ENCODE data around the gene FOSB. TPM values are rescaled to one million over a fixed set of nuclear protein-coding genes. Genes with fewer than 3 reads are reported as not detected.

Gene FOSB
- total and polyA plus RNA-seq, 9 of the 15 experiments (the other 6 are each of a cell fraction or from before 2014, with no cell fraction given), result 0.11 to 2.7 (median 0.73) TPM

DNA sequence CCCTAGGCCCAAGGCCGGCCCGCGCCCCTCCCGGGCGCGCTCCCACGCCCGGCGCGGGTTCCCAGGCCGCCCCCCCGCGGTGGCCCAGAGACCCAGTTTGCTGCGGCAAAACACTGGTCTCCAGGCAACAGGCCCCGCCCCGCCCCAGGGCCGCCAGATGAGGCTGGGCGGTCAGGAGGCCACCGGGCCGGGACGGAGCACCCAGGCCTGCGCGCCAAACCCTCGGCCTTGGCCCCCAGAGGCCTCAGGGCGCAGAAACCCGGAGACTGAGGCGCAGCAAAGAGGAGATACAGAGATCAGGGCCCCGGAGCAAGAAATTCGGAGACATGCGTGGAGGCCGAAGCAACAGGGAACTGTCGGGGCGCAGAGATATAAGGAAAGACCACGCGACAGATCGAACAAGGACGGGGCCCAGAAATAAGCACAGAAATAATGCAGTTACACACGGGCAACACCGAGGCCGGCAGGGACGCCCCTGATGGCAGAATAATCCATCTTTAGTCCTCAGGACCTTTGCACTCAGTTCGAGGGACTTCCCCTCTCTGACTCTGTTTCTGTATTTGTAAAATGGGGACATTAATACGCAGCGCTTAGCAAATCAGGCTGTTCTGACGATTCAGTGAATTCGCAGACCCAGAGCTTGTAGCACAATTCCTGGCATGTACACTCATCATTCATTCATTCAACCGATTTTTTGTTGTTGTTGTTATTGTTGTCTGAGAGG is 23.3 kb upstream of the FOSB start (continued):
- TF ChIP-seq SP1 (CRISPR knock-in tag; IDR thresholded peaks at IDR 0.05) (peak; percentile 63), HDAC2 (IDR thresholded peaks at IDR 0.05) (peak; percentile 57; the same call in 1 of the 2 replicates), PKNOX1 (IDR thresholded peaks at IDR 0.05) (no peak), CXXC5 (CRISPR knock-in tag; IDR thresholded peaks at IDR 0.05) (peak; percentile 67), SMAD3 (CRISPR knock-in tag; conservative IDR thresholded peaks at IDR 0.05) (no peak), NFRKB (IDR thresholded peaks at IDR 0.05; ENCODE audit: low read depth) (0 out of 2 replicates have a peak, but pooled peaks have one; percentile 11), NR1H2 (CRISPR knock-in tag; IDR thresholded peaks at IDR 0.05) (no peak), SIN3A (IDR thresholded peaks at IDR 0.05; ENCODE audit: borderline replicate concordance in 2 of 2, control insufficient read depth in 1 of 2, low read depth in 2 of 2, low read length in 2 of 2) (peak in 1 of 2 experiments; percentile 27; a peak in 1 of 4 replicates), DNMT1 (IDR thresholded peaks at IDR 0.05) (no peak), ARID1B (IDR thresholded peaks at IDR 0.05) (peak; percentile 35; the same call in 1 of the 2 replicates), ZNF639 (CRISPR knock-in tag; conservative IDR thresholded peaks at IDR 0.05 in 1 of 2, IDR thresholded peaks at IDR 0.05 in 1 of 2) (no peak), GTF2F1 (IDR thresholded peaks at IDR 0.05; ENCODE audit: low read depth, low read length) (no peak), NUFIP1 (IDR thresholded peaks at IDR 0.05; ENCODE audit: partially characterized antibody) (no peak), ZNF644 (tag; IDR thresholded peaks at IDR 0.05; ENCODE audit: low read depth) (no peak), CCNT2 (IDR thresholded peaks at IDR 0.05; ENCODE audit: borderline replicate concordance, extremely low read depth, insufficient read length, low read depth, low read length) (peak; percentile 98), NCOR1 (IDR thresholded peaks at IDR 0.05) (peak; percentile 60), TBP (optimal IDR thresholded peaks at IDR 0.05; ENCODE audit: low read depth, low read length) (peak; percentile 48), TAF15 (IDR thresholded peaks at IDR 0.05; ENCODE audit: low read depth, low read length) (no peak), HMG20B (CRISPR knock-in tag; IDR thresholded peaks at IDR 0.05) (no peak), POLR2G (IDR thresholded peaks at IDR 0.05; ENCODE audit: low read depth, low read length) (peak; percentile 90), FOXJ3 (CRISPR knock-in tag; IDR thresholded peaks at IDR 0.05) (peak; percentile 93), ZNF431 (CRISPR knock-in tag; IDR thresholded peaks at IDR 0.05) (no peak)
- TF ChIP-seq, protein P1, sequence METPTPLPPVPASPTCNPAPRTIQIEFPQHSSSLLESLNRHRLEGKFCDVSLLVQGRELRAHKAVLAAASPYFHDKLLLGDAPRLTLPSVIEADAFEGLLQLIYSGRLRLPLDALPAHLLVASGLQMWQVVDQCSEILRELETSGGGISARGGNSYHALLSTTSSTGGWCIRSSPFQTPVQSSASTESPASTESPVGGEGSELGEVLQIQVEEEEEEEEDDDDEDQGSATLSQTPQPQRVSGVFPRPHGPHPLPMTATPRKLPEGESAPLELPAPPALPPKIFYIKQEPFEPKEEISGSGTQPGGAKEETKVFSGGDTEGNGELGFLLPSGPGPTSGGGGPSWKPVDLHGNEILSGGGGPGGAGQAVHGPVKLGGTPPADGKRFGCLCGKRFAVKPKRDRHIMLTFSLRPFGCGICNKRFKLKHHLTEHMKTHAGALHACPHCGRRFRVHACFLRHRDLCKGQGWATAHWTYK (CRISPR knock-in tag; IDR thresholded peaks at IDR 0.05), result peak; percentile 71; the same call in 1 of the 2 replicates
- TF ChIP-seq, protein P2, sequence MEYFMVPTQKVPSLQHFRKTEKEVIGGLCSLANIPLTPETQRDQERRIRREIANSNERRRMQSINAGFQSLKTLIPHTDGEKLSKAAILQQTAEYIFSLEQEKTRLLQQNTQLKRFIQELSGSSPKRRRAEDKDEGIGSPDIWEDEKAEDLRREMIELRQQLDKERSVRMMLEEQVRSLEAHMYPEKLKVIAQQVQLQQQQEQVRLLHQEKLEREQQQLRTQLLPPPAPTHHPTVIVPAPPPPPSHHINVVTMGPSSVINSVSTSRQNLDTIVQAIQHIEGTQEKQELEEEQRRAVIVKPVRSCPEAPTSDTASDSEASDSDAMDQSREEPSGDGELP (CRISPR knock-in tag; IDR thresholded peaks at IDR 0.05; ENCODE audit: borderline replicate concordance), result peak; percentile 81; the same call in 1 of the 2 replicates
